B cell (primary cell): ENCODE measurements around the gene RP9. TPM values are rescaled to one million over a fixed set of nuclear protein-coding genes. Genes with fewer than 3 reads are reported as not detected.
A peak's percentile ranks its signal among the peaks of the same experiment; 100 is the strongest.

Experiments used
- ATAC-seq: fragments of 200-7000 bp; cut with Tn5 transposase; one replicate; pipeline ENCODE4 v1.10.0; 2021; ENCODE audit warnings: low read depth, mild to moderate bottlenecking, moderate number of reproducible peaks, moderate library complexity
- CTCF ChIA-PET: fragments of 350-600 bp; sonication (Branson Sonifier 250); formaldehyde crosslinking; loops from one replicate; lab custom pipeline; 2021; ENCODE audit warnings: antibody characterized with exemption, inconsistent platforms; lab: Charles Lee
- POLR2A ChIA-PET: fragments of 350-600 bp; sonication (Branson Sonifier 250); formaldehyde crosslinking; loops from one replicate; lab custom pipeline; 2021; ENCODE audit warnings: antibody characterized with exemption; lab: Charles Lee
- DNase-seq: peaks from one replicate; pipeline ENCODE4 v3.0.0; 2013
- H2AFZ ChIP-seq: 2 replicates; pipeline ENCODE4 v1.6.1; 2012; ENCODE audit warnings: mild to moderate bottlenecking, low read depth, low read length; ENCODE audit not compliant: insufficient read depth, poor library complexity, severe bottlenecking
- H3K27ac ChIP-seq, 2 donors: 1 replicate in 1 of 2; 2 replicates in 1 of 2; pipeline ENCODE4 v1.5.1; 2012 to 2013; ENCODE audit warnings: low read length in 2 of 2, mild to moderate bottlenecking in 2 of 2, moderate library complexity in 1 of 2
- H3K27me3 ChIP-seq, 4 experiments: fragments of 200-600 bp in 1 of 4; sonication (generic) in 1 of 4; replicated peaks in 1 of 4; 1 replicate in 2 of 4; 2 replicates in 2 of 4; pipeline versions ENCODE4 v1.6.1 to v1.7.0; 2013 to 2016; ENCODE audit warnings: low read length in 3 of 4, mild to moderate bottlenecking in 2 of 4, mixed read lengths in 1 of 4, moderate library complexity in 1 of 4; ENCODE audit not compliant: insufficient read depth in 4 of 4, control insufficient read depth in 3 of 4; ENCODE audit errors: control extremely low read depth in 1 of 4
- H3K36me3 ChIP-seq, 2 experiments: replicated peaks in 1 of 2; 1 replicate in 1 of 2; 2 replicates in 1 of 2; pipeline versions ENCODE4 v1.6.1 to v1.7.1; 2013; ENCODE audit warnings: low read length in 1 of 2; ENCODE audit not compliant: insufficient read depth in 2 of 2, control insufficient read depth in 1 of 2; ENCODE audit errors: control extremely low read depth in 1 of 2, extremely low read depth in 1 of 2
- H3K4me1 ChIP-seq, 2 donors: fragments of 200-600 bp in 1 of 2; sonication (generic) in 1 of 2; 1 replicate in 1 of 2; 2 replicates in 1 of 2; pipeline versions ENCODE4 v1.5.1 to v1.6.1; 2013 to 2017; ENCODE audit warnings: low read length in 2 of 2; ENCODE audit not compliant: control insufficient read depth in 2 of 2, insufficient read depth in 2 of 2
- H3K4me2 ChIP-seq: replicated peaks from 2 replicates; pipeline ENCODE3; 2012; ENCODE audit warnings: mild to moderate bottlenecking, low read depth, low read length; ENCODE audit not compliant: poor library complexity, severe bottlenecking
- H3K4me3 ChIP-seq, 5 experiments: fragments of 200-600 bp in 1 of 5; sonication (generic) in 1 of 5; 1 replicate in 3 of 5; 2 replicates in 2 of 5; pipeline versions ENCODE4 v1.5.1 to v1.7.0; 2011 to 2016; ENCODE audit warnings: low read length in 4 of 5, mild to moderate bottlenecking in 4 of 5, low read depth in 2 of 5, control low read depth in 1 of 5, moderate library complexity in 1 of 5; ENCODE audit not compliant: insufficient read depth in 1 of 5; ENCODE audit errors: control extremely low read depth in 1 of 5, extremely low read depth in 1 of 5
- H3K79me2 ChIP-seq: fragments of 200-600 bp; sonication (generic); one replicate; pipeline ENCODE4 v1.6.0; 2016; ENCODE audit warnings: low read length; ENCODE audit not compliant: control insufficient read depth, insufficient read depth
- H3K9ac ChIP-seq: fragments of 200-600 bp; sonication (generic); 2 replicates; pipeline ENCODE4 v1.6.1; 2017; ENCODE audit warnings: mild to moderate bottlenecking, low read length, moderate library complexity
- H3K9me3 ChIP-seq, 3 donors: one replicate each; pipeline versions ENCODE4 v1.6.1 to v1.7.1; 2013; ENCODE audit warnings: low read length in 2 of 3; ENCODE audit not compliant: control insufficient read depth in 2 of 3, insufficient read depth in 1 of 3; ENCODE audit errors: control extremely low read depth in 1 of 3
- H4K20me1 ChIP-seq: 2 replicates; pipeline ENCODE4 v1.6.0; 2012; ENCODE audit warnings: mild to moderate bottlenecking, low read length; ENCODE audit not compliant: insufficient read depth, control insufficient read depth, poor library complexity, severe bottlenecking
- H3K27ac Mint-ChIP-seq: one replicate; pipeline ENCODE4 v1.8.0; 2021; ENCODE audit warnings: mixed read lengths
- H3K27me3 Mint-ChIP-seq: one replicate; pipeline ENCODE4 v1.8.0; 2021; ENCODE audit warnings: mixed read lengths
- H3K4me1 Mint-ChIP-seq: one replicate; pipeline ENCODE4 v1.8.0; 2021; ENCODE audit warnings: mixed read lengths
- H3K4me3 Mint-ChIP-seq: one replicate; pipeline ENCODE4 v1.8.0; 2021; ENCODE audit warnings: mixed read lengths
- H3K9me3 Mint-ChIP-seq: one replicate; pipeline ENCODE4 v1.8.0; 2022; ENCODE audit warnings: mixed read lengths; ENCODE audit not compliant: insufficient read depth
- CTCF ChIP-seq: fragments of 200-600 bp; IDR thresholded peaks from one replicate; pipeline ENCODE4 v1.8.0; 2022; ENCODE audit warnings: antibody characterized with exemption, mild to moderate bottlenecking
- EZH2 ChIP-seq: IDR thresholded peaks from 2 replicates; pipeline ENCODE4 v1.6.1; 2012; ENCODE audit warnings: borderline replicate concordance, low read depth, mild to moderate bottlenecking, moderate library complexity, low read length; ENCODE audit not compliant: insufficient read depth, poor library complexity, severe bottlenecking
- WGBS: methylation state at CpG from one replicate; pipeline ENCODE4 v1.1.5; 2013; ENCODE audit warnings: missing lambda C conversion rate; ENCODE audit not compliant: insufficient coverage; 5-methylcytosine and 5-hydroxymethylcytosine counted together
- intact Hi-C: fragments of 100-400 bp; cut with micrococcal nuclease; formaldehyde crosslinking; loops from one replicate; pipeline ENCODE4 v1.10.0; 2022
- polyA plus RNA-seq: library from polyadenylated mRNA; depleted of rRNA; stranded (reverse); fragments of >200 nt; gene quantifications from 2 replicates; pipeline ENCODE4 v1.2.3, GENCODE V29; 2012
- total RNA-seq, 2 donors: library from RNA; stranded (reverse); fragments of 120-200 nt in 1 of 2; gene quantifications; 1 replicate in 1 of 2; 2 replicates in 1 of 2; pipeline versions ENCODE4 v1.2.3 to v1.2.4, GENCODE V29; 2013 to 2022

RP9 gene
- total and polyA plus RNA-seq, 2 donors (not counting 1 experiment from before 2014, with no cell fraction given): 23.0 to 69.4 TPM

GRCh38 chr7:33128990-33129805 is 20.0 kb upstream of the RP9 start, which contains the start of gene BBS9:
Gene BBS9, plus strand, starts transcription at chr7:33129564. Its CDS starts 16,689 bp downstream, at chr7:33146253.
- H4K20me1 ChIP-seq: no peaks in the 10 kb centered on the region
- peak within 1 kb of the TSS; percentile 22 to 79 for H3K27ac ChIP-seq
- intact Hi-C loops: loop anchor here (1.0 to 5.0 kb wide), 7 partner anchors 20 to 1908 kb away; partner anchors contain the start of genes AVL9, DPY19L1 and RP9

More at GRCh38 chr7:33128990-33129805, 20.0 kb upstream of the RP9 start, which contains the start of gene BBS9:
- ChIA-PET POLR2A (interaction anchor here (0.5 to 1.1 kb wide), 4 partner anchors 20 to 186 kb away, joined by 3 to 4 read pairs (median 4); partner anchors contain the start of gene RP9), CTCF (interaction anchor here (0.8 to 2.3 kb wide), 6 partner anchors 19 to 328 kb away, joined by 3 to 7 read pairs (median 6); partner anchors contain the start of gene RP9)
- Mint-ChIP-seq H3K27me3 (no peaks in the 10 kb centered on the region), H3K4me3 (peak within 1 kb of the TSS; percentile 97), H3K9me3 (no peaks in the 10 kb centered on the region), H3K27ac (peak within 1 kb of the TSS; percentile 91), H3K4me1 (peaks cover 24% of the 10 kb centered on the region)
- Histone ChIP-seq H2AFZ (peak within 1 kb of the TSS; percentile 94), H3K79me2 (peaks cover 18% of the 10 kb centered on the region), H3K36me3 (no peaks in the 10 kb centered on the region), H3K9me3 (peaks cover 0 to 4% (median 0%) of the 10 kb centered on the region in 3 donors), H3K4me3 (peak within 1 kb of the TSS; percentile 39 to 81 (median 62)), H3K9ac (peak within 1 kb of the TSS; percentile 82), H3K4me2 (peak within 1 kb of the TSS; percentile 86), H3K27me3 (no peaks in the 10 kb centered on the region), H3K4me1 (peaks cover 7 to 9% of the 10 kb centered on the region in 2 donors)
- peak; percentile 91 for ATAC-seq
- TF ChIP-seq CTCF: peak; percentile 18
- no peak for TF ChIP-seq EZH2
- DNase-seq: peak; percentile 96
- WGBS: under 1% methylated on average over 53 of the region's 57 CpGs
